Brain microvascular endothelial cell (primary cell): ENCODE results near the gene IQSEC3.

ENCODE experiments used
- DNase-seq: peaks from one replicate; pipeline ENCODE4 v3.0.0-alpha.2; 2020
- H3K27ac ChIP-seq: fragments of 250-450 bp; sonication (Bioruptor Pico); 2 replicates; pipeline ENCODE4 v1.5.1; 2020; ENCODE audit warnings: mild to moderate bottlenecking, moderate library complexity
- H3K27me3 ChIP-seq: fragments of 250-450 bp; sonication (Bioruptor Pico); replicated peaks from 2 replicates; pipeline ENCODE4 v1.5.1; 2020; ENCODE audit warnings: mild to moderate bottlenecking
- H3K36me3 ChIP-seq: fragments of 250-450 bp; sonication (Bioruptor Pico); replicated peaks from 2 replicates; pipeline ENCODE4 v1.5.1; 2020; ENCODE audit warnings: mild to moderate bottlenecking
- H3K4me3 ChIP-seq: 2 replicates; pipeline ENCODE4 v1.5.1; 2011; ENCODE audit warnings: low read depth, mild to moderate bottlenecking, control low read depth, low read length, moderate library complexity
- in situ Hi-C: cut with HindIII; loops from 2 replicates; pipeline ENCODE4 v1.10.0; 2017; ENCODE audit warnings: low sequenced_read_pairs, low pct_ligation_motif_present
- TF ChIP-seq, protein P1 (sequence below): IDR thresholded peaks from 2 replicates; pipeline ENCODE4 v1.5.1; 2011; ENCODE audit warnings: low read depth, mild to moderate bottlenecking, moderate library complexity, low read length, control low read depth, inconsistent platforms; ENCODE audit errors: missing control alignments

Gene IQSEC3

DNA sequence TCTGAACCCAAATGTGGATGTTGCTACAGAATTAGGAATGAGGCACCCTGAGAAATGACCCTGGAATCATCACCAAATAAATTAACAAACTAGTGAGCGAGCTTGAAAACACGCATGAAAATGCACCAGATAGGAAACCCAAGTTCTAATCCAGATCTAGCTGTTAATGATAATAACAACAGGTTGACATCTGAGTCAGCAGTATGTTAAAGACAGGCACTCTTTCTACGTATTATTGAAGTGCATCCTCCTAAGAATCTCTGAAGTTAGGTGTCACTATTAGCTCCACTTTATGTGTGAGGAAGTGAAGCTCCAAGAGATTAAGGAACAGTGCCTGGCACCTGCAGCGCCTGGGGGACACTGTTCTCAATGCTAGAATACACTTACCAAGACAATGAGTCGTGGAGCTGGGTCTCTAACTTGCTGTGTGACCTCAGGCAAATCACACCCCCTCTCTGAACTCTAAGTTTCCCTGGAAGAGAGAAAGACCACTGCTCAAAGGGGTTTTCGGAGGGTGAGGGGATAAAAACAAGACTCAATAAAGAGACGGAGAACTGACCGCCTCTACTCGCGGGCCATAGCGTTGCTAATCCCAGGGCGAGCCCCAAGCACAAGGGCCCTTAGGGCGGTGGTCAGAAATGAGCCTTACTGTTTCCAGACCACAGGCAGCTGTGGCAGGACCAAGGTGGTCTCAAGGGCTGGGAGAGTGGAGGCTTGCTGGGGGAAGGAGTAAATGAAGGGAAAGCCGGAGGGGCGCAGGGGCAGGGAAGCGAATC is 145.3 kb downstream of the IQSEC3 start:
- in situ Hi-C loops, result no loop called here
- Histone ChIP-seq H3K4me3 (no peak overlapping the region), H3K27ac (no peak overlapping the region), H3K27me3 (peaks cover 28% of the 10 kb centered on the region), H3K36me3 (no peaks in the 10 kb centered on the region)
- no peak for DNase-seq
- TF ChIP-seq, protein P1, sequence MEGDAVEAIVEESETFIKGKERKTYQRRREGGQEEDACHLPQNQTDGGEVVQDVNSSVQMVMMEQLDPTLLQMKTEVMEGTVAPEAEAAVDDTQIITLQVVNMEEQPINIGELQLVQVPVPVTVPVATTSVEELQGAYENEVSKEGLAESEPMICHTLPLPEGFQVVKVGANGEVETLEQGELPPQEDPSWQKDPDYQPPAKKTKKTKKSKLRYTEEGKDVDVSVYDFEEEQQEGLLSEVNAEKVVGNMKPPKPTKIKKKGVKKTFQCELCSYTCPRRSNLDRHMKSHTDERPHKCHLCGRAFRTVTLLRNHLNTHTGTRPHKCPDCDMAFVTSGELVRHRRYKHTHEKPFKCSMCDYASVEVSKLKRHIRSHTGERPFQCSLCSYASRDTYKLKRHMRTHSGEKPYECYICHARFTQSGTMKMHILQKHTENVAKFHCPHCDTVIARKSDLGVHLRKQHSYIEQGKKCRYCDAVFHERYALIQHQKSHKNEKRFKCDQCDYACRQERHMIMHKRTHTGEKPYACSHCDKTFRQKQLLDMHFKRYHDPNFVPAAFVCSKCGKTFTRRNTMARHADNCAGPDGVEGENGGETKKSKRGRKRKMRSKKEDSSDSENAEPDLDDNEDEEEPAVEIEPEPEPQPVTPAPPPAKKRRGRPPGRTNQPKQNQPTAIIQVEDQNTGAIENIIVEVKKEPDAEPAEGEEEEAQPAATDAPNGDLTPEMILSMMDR, result no peak

DNA sequence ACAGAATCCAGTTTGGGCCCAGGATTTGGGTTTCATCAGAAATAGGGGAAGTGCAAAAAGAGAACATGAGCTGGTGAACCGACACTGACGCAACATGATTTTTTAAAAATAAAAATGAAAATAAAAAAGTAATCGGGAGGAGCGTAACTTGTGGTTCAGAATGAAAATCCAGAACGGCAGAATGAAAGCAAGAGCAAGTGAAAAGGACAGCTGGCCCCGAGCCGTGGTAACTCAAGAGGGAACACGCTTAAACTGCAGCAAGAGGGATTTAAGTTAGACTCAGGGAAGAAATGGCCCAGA is 145.8 kb downstream of the IQSEC3 start:
- Histone ChIP-seq H3K4me3 (no peak overlapping the region), H3K36me3 (no peaks in the 10 kb centered on the region)

DNA sequence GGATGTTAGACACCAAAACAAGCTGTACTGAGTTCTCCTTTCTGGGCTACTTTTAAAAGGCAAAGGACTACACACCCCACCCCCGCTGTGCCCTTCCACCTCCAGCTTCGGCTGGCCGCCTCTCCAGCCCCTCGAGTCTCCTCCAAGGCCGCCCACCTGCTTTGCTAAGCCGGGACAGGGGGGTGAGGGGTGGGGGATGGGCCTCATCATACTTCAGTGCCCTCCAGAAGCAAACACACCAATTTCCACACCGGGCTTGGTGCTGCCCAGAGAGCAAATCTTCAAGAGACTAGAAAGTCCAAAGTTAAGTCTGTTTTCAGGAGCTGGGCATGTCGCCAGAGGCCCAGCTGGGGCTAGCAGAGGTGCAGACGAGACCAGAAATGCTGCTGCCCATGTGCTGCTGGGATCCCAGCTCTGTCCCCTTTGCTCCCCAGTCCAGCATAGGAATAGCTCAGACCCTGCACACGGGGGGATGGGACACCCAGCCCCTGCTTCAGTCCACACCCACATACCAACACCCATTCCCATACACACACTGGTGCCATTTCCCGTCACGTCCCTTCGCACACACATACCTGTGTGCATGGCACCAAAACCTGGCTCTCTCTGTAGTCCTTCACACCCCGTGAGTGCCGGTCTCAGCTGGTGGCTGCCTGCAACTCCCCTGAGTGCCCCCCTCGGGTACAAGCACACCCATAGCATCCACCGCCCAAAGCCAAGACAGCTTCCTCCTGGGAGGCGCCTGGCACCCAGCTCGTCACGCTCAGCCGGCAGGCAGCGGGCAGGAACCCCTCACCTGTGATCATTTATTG is 146.4 kb downstream of the IQSEC3 start:
- TF ChIP-seq, protein P1, result no peak
- H3K27me3 ChIP-seq, result peaks cover 28% of the 10 kb centered on the region
- H3K36me3 ChIP-seq, result no peaks in the 10 kb centered on the region
- in situ Hi-C loops, result no loop called here
- no peak for DNase-seq
- no peak overlapping the region for H3K27ac ChIP-seq
- no peak overlapping the region for H3K4me3 ChIP-seq

More for the DNA sequence above, 145.8 kb downstream of the IQSEC3 start:
- H3K27ac ChIP-seq, result no peak overlapping the region
- TF ChIP-seq, protein P1, result no peak
- DNase-seq, result no peak
- H3K27me3 ChIP-seq, result peaks cover 28% of the 10 kb centered on the region
- in situ Hi-C loops, result no loop called here

DNA sequence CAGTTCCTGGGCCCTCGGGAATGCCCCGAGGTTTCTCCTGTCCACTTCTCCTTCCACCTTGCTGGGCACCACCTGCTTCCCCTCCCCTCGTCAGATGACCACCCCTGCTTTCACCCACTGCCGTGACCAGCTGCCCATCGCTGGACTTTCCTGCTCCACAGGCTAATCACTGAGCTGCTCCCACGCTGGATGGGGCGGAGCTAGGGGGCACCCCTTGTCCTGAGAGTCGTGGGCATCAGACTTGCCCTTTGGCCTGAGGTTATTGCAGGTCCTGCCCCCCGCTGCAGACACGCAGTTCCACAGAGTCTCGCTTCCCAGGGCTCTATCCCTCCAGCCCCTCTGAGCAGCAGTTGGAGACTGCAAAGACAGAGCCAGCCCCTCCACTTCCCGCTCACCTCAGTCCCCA is 147.0 kb downstream of the IQSEC3 start:
- Histone ChIP-seq H3K4me3 (no peak overlapping the region), H3K36me3 (no peaks in the 10 kb centered on the region), H3K27ac (no peak overlapping the region), H3K27me3 (peaks cover 28% of the 10 kb centered on the region)
- in situ Hi-C loops, result no loop called here
- TF ChIP-seq, protein P1, result no peak
- no peak for DNase-seq

DNA sequence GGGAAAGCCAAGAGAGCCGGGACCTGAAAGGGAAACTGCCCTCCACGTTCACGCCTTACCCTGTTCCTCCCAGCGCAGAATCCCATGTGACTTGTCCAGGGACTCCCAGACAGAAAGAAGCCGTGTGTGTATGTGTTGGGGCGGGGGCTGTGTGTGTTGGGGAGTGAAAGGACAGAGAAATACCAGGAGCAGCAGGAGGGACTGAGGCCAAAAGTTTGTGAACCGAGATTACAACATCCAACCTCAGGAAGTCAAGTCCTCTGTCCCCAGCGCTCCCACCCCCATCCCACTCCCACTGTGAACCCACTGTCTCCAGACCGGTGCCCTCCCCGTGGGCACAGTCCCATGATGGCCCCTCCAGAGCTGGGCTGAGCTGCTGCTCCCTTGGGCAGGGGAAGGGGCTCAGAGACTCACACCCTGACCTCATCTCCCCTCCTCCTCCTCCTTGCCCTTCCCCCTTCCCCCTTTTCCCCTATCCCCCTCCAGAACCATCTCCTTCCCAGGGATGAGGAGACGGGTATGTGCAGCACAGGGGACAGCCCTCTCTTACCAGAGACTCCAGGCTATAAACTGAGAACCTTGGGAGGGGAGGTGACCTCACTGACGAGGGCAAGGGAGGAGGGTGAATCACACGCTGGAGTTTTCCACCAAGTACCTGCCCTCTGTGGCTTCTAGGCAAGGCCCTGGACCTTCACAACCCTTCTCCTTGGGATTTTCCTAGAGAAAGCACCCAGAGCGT is 147.6 kb downstream of the IQSEC3 start, which contains the start of gene SLC6A12:
TSS of gene SLC6A12 (minus strand) at position 155 of the 739 bp plus-strand sequence. CDS start 4,171 bp downstream, outside the sequence.
- H3K27ac ChIP-seq, result no peak within 1 kb of the TSS
- DNase-seq, result no peak
- TF ChIP-seq, protein P1, result no peak
- H3K27me3 ChIP-seq, result peaks cover 28% of the 10 kb centered on the region
- in situ Hi-C loops, result no loop called here
- no peak within 1 kb of the TSS for H3K4me3 ChIP-seq
- no peaks in the 10 kb centered on the region for H3K36me3 ChIP-seq
